Measurements from ENCODE around the gene NPB.

DNA sequence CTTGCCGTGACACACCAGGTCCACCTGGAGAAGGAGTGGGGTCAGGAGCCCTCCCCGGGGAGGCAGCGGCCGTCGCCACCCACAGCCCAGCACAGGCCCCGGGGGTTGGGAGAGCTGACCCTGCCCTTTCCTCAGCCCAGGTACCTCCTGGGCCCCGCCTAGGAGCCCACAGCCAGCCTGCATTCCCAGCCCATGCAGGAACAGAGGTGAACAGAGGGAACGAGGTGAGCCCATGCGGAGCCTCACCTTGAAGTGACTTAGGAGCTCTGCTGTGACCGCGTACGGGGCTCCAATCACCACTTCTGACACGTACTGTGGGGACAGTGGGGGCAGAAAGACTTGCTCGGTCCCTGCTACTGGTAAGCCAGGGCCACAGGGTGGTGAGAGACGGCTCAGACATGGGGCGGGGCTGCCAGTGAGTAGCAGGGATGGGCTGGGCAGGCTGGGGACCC, 3.4 kb downstream of the NPB start:
- TF ChIP-seq POLR2A (IDR thresholded peaks at IDR 0.05; ENCODE audit: low read depth, low read length): no peak
- TF ChIP-seq TAF1 (IDR thresholded peaks at IDR 0.05; ENCODE audit: borderline replicate concordance, low read depth, low read length): no peak
